Colonic mucosa (tissue), 4 donors: Measurements from ENCODE around the gene EXTL1. TPM values are rescaled to one million over a fixed set of nuclear protein-coding genes. Genes with fewer than 3 reads are reported as not detected.

Experiments used
- DNase-seq: peaks from one replicate; pipeline ENCODE4 v3.0.0-alpha.2; 2020
- H3K27ac ChIP-seq: fragments of 200-600 bp; one replicate; pipeline ENCODE4 v1.8.0; 2021
- H3K27me3 ChIP-seq: fragments of 200-600 bp; one replicate; pipeline ENCODE4 v1.8.0; 2021
- H3K36me3 ChIP-seq: fragments of 200-600 bp; one replicate; pipeline ENCODE4 v1.8.0; 2021
- H3K4me1 ChIP-seq: fragments of 200-600 bp; one replicate; pipeline ENCODE4 v1.8.0; 2021; ENCODE audit warnings: mild to moderate bottlenecking
- H3K4me3 ChIP-seq: fragments of 200-600 bp; one replicate; pipeline ENCODE4 v1.8.0; 2021
- H3K9ac ChIP-seq, 2 donors: one replicate each; pipeline ENCODE4 v1.7.0; 2013; ENCODE audit warnings: control low read depth in 2 of 2, low read depth in 2 of 2, low read length in 2 of 2
- H3K9me3 ChIP-seq: fragments of 200-600 bp; one replicate; pipeline ENCODE4 v1.8.0; 2021
- intact Hi-C: fragments of 100-400 bp; cut with DNase I; formaldehyde crosslinking; loops from one replicate; pipeline ENCODE4 v1.14.1; 2022
- total RNA-seq, 2 donors: library from RNA; stranded (reverse); fragmentation: NEBNext Ultra II Directional in 1 of 2; extraction: Animal tissue kit (Norgen Biotek cat#: 25700) in 1 of 2; gene quantifications; one replicate each; pipeline ENCODE4 v1.2.1, GENCODE V29; 2021
- TF ChIP-seq, protein P1 (sequence below): fragments of 200-600 bp; IDR thresholded peaks from one replicate; pipeline ENCODE4 v1.8.0; 2022; ENCODE audit warnings: antibody characterized with exemption, mild to moderate bottlenecking
- donor health status: healthy.
- donor health status: DM: no; HTN: no; CAD: no.
- donor health status: DM: no; HTN: no; CAD: no.

EXTL1 gene
- total RNA-seq, 2 donors from 2014 or later: 0.05 to 0.29 TPM

DNA sequence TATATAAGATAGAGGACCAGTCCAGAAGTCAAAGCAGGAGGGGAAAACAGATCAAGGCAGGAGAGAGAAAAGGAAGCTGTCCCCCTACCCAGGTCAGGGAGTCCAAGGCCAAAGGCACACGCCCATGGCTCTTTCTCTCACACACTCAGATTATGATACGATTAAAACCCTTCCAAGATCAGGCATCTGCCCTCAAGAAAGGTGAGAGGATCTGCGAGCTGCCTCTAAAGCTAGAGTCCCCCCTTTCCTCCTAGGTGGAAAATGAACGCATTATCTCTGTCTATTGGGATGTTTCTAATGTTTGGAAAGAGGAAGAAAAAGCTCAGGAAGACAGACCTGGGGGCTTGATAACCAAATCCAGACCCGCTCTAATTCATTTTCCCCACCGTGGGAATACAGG lies 31.3 kb upstream of the EXTL1 start:
- no peak overlapping the region for H3K27ac ChIP-seq
- intact Hi-C loops: no loop called here
- no peak overlapping the region for H3K4me3 ChIP-seq

DNA sequence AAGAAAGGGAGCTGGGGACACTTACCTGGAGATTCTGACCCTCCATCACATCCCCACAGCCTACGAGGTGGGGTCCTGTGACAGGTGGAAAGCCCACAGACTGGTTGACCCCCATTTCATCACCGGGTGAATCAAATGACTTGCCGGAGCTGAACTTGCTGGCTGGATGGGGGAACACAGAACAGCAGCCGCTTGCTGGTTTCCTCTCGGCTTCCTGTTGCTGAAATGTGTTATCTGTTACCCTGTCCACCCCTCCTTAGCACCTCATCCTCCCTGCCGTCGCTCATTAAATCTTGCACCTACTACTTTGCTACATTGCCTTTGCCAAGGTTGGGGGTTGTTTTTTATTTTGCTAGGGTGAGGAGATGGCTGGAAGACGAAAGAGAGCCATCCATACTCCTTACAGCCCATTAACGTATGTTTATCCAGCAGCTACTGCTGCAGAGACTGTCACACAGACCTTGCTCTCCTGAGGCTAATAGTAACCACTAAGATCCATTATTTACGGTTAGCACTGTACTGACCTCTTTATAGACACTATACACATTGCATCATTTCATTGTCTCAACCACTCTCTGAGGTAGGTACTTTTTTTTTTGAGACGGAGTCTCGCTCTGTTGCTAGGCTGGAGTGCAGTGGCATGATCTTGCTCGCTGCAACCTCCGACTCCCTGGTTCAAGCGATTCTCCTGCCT lies 30.7 kb upstream of the EXTL1 start:
- no peaks in the 10 kb centered on the region for H3K4me1 ChIP-seq
- H3K36me3 ChIP-seq: no peaks in the 10 kb centered on the region
- no peak overlapping the region for H3K4me3 ChIP-seq
- TF ChIP-seq, protein P1, sequence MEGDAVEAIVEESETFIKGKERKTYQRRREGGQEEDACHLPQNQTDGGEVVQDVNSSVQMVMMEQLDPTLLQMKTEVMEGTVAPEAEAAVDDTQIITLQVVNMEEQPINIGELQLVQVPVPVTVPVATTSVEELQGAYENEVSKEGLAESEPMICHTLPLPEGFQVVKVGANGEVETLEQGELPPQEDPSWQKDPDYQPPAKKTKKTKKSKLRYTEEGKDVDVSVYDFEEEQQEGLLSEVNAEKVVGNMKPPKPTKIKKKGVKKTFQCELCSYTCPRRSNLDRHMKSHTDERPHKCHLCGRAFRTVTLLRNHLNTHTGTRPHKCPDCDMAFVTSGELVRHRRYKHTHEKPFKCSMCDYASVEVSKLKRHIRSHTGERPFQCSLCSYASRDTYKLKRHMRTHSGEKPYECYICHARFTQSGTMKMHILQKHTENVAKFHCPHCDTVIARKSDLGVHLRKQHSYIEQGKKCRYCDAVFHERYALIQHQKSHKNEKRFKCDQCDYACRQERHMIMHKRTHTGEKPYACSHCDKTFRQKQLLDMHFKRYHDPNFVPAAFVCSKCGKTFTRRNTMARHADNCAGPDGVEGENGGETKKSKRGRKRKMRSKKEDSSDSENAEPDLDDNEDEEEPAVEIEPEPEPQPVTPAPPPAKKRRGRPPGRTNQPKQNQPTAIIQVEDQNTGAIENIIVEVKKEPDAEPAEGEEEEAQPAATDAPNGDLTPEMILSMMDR: no peak
- intact Hi-C loops: no loop called here
- no peak overlapping the region for H3K27ac ChIP-seq
- no peak for DNase-seq
- no peak overlapping the region for H3K9ac ChIP-seq
- no peaks in the 10 kb centered on the region for H3K27me3 ChIP-seq
- H3K9me3 ChIP-seq: no peaks in the 10 kb centered on the region

More for the DNA sequence above, 31.3 kb upstream of the EXTL1 start:
- Histone ChIP-seq H3K4me1 (no peaks in the 10 kb centered on the region), H3K27me3 (no peaks in the 10 kb centered on the region), H3K9ac (no peak overlapping the region), H3K9me3 (no peaks in the 10 kb centered on the region), H3K36me3 (no peaks in the 10 kb centered on the region)
- TF ChIP-seq, protein P1: no peak
- DNase-seq: no peak

DNA sequence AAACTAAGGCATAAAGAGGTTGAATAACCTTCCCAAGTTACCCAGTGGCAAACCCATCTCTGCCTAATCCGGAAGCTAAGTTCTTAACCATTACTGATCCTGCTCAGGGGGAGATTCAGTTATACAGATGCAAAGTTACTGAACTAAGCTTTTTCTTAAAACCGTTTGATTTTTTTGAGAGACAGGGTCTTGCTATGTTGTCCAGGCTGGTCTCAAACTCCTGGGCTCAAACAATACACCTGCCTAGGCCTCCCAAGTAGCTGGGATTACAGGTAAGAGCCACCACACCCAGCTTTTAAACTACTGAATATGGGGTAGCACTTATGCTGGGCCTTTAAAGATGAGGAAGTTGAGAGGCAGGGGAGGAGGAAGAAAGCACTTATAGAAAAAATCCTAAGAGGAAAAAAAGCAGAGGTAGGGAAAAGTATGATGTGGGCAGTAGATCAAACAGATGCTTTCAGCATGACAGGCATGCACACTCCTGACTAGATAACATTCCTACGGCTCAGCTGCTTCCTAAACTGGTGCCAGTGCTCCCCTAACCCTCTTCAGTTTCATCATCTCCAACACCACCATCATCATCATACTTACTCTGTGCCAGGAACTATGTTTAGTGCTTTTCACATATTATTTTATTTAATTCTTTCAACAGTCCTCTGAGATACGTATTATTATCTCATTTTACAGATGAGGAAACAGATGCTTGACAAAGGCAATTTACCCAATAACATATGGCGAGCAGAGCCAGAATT lies 29.5 kb upstream of the EXTL1 start:
- Histone ChIP-seq H3K4me1 (peaks cover 7% of the 10 kb centered on the region), H3K36me3 (no peaks in the 10 kb centered on the region), H3K27me3 (no peaks in the 10 kb centered on the region), H3K27ac (no peak overlapping the region), H3K9ac (no peak overlapping the region), H3K9me3 (no peaks in the 10 kb centered on the region), H3K4me3 (no peak overlapping the region)
- intact Hi-C loops: no loop called here
- TF ChIP-seq, protein P1: no peak
- DNase-seq: no peak

DNA sequence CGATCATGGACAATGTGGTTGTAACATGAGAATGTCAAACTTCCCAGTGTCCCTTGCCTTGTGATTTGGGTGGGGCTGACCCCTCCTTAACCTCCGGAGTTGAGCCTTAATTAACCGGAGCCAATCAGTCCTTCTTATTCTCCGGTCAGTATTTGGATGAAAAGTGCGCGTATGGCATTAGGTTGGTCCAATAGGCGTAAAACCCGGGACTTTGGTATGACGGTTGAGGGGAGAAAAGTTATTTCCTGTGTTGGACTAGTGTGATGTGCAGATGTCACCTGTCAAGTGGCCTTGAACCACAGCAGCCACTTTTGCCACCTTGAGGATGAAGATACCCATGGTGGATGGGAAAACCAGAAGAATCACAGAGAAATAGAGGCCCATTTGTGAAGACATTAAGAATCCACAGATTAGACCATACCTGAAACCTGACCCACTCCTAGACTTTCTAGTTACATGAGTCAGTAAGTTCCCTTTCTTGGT lies 28.8 kb upstream of the EXTL1 start:
- TF ChIP-seq, protein P1: no peak
- Histone ChIP-seq H3K9ac (no peak overlapping the region), H3K27me3 (no peaks in the 10 kb centered on the region), H3K9me3 (no peaks in the 10 kb centered on the region), H3K36me3 (no peaks in the 10 kb centered on the region), H3K27ac (no peak overlapping the region), H3K4me3 (no peak overlapping the region), H3K4me1 (peaks cover 7% of the 10 kb centered on the region)
- DNase-seq: no peak
- intact Hi-C loops: no loop called here

DNA sequence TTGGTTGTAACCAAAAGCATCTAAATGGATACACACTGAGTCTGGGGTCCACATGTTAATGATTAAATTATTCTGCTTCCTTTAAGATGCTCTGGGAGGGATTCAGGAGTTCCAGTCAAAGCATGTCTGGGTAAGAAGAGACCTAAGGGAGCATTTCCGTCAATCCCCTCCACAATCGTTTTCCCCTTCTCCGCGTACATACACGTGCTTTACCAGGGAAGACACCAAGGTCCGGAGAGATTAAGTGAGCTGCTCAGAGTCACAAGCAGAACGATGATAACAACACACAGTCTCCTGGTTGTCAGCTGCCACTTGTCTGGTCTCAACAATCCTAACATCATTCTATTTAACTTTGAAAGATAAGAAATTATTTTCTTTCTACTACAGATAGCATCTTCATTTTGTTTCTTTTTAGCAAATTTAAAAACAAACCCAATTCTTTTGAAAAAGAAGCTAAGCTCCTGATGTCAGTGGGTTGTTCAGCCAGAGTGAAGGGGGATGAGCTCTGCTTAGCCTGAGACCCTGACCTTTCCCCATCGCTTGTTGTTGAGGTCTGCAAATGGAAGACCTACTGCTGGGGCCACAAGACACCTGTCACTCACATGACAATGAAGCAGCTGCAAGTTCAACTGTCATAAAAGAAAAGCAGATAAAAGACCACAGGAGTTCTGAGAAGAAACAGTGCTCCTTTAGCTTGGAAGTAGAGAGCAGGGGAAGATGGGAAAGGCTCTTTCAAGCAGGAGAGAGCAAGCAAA lies 28.2 kb upstream of the EXTL1 start:
- Histone ChIP-seq H3K36me3 (no peaks in the 10 kb centered on the region), H3K27ac (no peak overlapping the region), H3K4me1 (peaks cover 7% of the 10 kb centered on the region), H3K9ac (no peak overlapping the region), H3K4me3 (no peak overlapping the region), H3K27me3 (no peaks in the 10 kb centered on the region), H3K9me3 (no peaks in the 10 kb centered on the region)
- TF ChIP-seq, protein P1: no peak
- intact Hi-C loops: no loop called here
- no peak for DNase-seq
